GM12865 (cell line): ENCODE results near the gene HOXA5.

Experiments used
- DNase-seq: peaks from one replicate; pipeline ENCODE4 v3.0.0; 2010; ENCODE audit warnings: low read depth
- H3K4me3 ChIP-seq: 2 replicates; pipeline ENCODE4 v1.5.1; 2011; ENCODE audit warnings: mild to moderate bottlenecking, low read depth, low read length, control low read depth
- TF ChIP-seq, protein P1 (sequence below): IDR thresholded peaks from 2 replicates; pipeline ENCODE4 v1.5.1; 2011; ENCODE audit warnings: low read length, control low read depth, low read depth, inconsistent platforms; ENCODE audit not compliant: insufficient read depth; ENCODE audit errors: missing control alignments

Gene HOXA5

DNA sequence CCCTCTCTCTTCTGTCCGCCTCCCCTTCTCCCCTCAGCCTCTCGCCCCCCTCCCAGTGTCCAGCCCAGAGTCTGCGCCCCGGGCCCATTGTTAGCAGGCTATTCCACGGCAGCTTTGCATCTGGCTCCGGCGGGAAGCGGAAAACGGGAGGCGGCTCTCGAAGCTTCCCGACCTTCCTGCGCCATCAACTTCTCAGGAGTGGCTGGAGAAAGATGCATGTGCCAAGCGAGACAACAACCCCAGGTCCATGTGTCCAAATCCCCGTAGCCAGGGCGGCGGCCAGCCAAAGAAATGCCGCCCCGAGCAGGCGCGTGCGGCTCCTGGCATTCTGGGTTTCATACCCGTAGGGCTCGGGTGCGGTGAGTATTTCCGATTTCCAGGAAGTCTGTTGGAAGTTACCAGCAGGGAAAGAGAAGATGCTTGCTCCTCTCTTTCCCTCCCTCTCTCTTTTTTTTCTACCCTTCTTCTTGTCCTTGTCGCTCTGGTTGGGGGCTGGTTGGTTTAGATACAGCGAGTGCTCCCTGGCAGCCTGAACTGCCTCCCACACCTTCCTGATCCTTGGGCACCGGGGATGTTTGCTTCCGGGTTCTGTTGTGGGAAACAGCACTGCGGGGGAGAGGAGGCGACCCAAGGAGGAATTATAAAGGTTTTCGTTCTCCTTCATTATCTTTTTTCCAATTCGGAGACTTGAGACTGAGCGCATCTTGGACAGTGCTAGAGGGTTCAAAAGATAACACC, 39.8 kb downstream of the HOXA5 start:
- no peak for DNase-seq
- H3K4me3 ChIP-seq = no peak overlapping the region

GRCh38 chr7:27102581-27103442, 40.7 kb downstream of the HOXA5 start, which contains the start of gene HOXA2:
Gene HOXA2 (minus strand): TSS chr7:27102683. CDS start chr7:27102500, 183 bp downstream.
- H3K4me3 ChIP-seq = no peak within 1 kb of the TSS
- TF ChIP-seq, protein P1, sequence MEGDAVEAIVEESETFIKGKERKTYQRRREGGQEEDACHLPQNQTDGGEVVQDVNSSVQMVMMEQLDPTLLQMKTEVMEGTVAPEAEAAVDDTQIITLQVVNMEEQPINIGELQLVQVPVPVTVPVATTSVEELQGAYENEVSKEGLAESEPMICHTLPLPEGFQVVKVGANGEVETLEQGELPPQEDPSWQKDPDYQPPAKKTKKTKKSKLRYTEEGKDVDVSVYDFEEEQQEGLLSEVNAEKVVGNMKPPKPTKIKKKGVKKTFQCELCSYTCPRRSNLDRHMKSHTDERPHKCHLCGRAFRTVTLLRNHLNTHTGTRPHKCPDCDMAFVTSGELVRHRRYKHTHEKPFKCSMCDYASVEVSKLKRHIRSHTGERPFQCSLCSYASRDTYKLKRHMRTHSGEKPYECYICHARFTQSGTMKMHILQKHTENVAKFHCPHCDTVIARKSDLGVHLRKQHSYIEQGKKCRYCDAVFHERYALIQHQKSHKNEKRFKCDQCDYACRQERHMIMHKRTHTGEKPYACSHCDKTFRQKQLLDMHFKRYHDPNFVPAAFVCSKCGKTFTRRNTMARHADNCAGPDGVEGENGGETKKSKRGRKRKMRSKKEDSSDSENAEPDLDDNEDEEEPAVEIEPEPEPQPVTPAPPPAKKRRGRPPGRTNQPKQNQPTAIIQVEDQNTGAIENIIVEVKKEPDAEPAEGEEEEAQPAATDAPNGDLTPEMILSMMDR = no peak
- no peak for DNase-seq

More for the DNA sequence above, 39.8 kb downstream of the HOXA5 start:
- TF ChIP-seq, protein P1 = no peak

DNA sequence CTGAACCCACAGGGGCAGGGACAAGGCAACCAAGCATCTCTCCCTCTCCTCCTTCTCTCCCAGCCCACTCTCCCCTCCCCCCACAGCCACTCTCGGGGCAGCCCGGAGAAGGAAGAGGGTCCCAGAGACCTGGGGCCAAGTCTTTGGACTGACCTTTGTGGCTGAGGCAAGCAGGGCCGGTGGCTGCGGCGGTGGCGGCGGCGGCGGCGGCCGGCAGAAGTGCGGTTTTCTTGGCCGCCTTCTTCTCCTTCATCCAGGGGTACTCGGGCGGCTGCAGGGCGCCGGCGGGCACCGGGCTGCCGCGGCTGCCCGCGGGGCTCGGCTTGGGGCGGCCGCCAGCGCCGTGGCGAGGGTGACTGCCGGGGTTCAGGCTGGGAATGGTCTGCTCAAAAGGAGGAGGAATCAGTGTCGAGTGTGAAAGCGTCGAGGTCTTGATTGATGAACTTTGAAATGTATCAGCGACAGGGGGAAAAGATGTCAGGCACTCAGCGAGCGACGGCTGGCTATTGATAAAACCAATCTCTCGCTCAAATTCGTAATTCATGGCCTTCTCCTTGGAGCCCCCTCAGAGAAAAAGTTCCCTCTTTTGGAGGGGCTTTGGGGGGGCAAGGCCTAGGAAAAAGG, 41.4 kb downstream of the HOXA5 start:
- H3K4me3 ChIP-seq = no peak overlapping the region
- DNase-seq = no peak
- TF ChIP-seq, protein P1 = no peak

DNA sequence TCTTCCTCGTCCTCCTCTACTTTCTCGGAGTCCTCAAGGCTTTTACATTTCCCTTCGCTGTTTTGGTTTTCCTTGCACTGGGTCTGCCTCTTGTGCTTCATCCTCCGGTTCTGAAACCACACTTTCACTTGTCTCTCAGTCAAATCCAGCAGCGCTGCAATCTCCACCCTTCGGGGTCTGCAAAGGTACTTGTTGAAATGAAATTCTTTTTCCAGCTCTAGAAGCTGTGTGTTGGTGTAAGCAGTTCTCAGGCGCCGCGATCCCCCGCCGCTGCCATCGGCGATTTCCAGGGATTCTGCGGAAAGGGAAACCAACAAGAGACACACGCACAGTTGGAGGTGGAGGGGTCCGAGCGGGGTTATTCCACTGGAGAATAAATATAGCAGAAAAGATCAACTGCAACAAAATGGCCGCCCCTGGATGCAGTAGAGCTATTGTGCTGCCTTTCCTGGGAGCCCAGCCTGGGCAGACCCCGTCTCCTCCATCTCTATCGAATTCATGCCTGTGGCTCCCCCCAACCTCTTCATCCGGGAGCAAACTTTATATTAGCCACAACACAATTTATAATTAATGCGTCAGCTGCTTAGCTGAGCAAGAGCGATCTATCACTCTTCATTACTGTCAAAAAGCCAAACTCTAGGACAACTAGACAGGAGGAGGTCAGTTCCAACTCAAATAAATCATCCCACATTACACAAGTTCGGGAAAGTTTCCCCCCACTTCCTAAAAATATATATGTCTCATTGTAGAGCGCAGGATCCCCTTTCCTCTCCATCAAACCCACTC, 42.1 kb downstream of the HOXA5 start:
- DNase-seq = no peak
- TF ChIP-seq, protein P1 = no peak
- no peak overlapping the region for H3K4me3 ChIP-seq

DNA sequence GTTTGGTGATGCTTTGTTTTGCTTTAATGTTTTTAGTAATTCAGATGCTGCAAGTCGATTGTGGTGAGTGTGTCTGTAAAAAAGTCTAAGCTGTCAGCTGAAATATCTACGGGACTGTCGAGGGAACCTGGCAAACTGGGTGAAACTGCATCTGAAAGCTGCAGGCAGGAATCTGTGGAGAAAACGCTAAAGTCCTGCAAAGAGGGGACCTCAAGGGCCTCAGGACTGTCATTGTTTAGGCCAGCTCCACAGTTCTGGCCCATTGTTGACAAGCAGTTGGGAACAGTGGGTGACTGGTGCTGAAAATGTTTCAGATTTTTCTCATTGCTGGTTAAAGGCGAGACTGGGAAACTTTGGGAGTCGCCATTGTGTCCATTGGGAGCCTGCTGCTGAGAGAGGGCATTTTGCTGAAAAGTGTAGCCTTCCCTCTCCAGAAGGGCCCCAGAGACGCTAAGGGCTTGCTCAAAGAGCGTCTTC, 42.7 kb downstream of the HOXA5 start:
- TF ChIP-seq, protein P1 = no peak
- H3K4me3 ChIP-seq = no peak overlapping the region

More for the DNA sequence above, 42.7 kb downstream of the HOXA5 start:
- DNase-seq = no peak
